Upper lobe of left lung (tissue), 6 donors: ENCODE results near the gene WDPCP. TPM values are rescaled to one million over a fixed set of nuclear protein-coding genes. Genes with fewer than 3 reads are reported as not detected.

Experiments
- ATAC-seq, 2 donors: fragments of 200-7000 bp; cut with Tn5 transposase; one replicate each; pipeline ENCODE4 v1.9.1; 2022; ENCODE audit warnings: mild to moderate bottlenecking in 2 of 2, moderate library complexity in 2 of 2; ENCODE audit not compliant: low FRiP score in 2 of 2
- DNase-seq, 2 donors: peaks; one replicate each; pipeline ENCODE4 v3.0.0-alpha.2; 2019 to 2020
- H3K27ac ChIP-seq, 4 donors: fragments of 200-600 bp; sonication (generic); one replicate each; pipeline ENCODE4 v1.5.1; 2016 to 2019
- H3K27me3 ChIP-seq, 4 donors: fragments of 200-600 bp; sonication (generic); one replicate each; pipeline ENCODE4 v1.5.1; 2017 to 2019
- H3K36me3 ChIP-seq, 4 donors: fragments of 200-600 bp; sonication (generic); one replicate each; pipeline ENCODE4 v1.5.1; 2016 to 2019
- H3K4me1 ChIP-seq, 4 donors: fragments of 200-600 bp; sonication (generic); one replicate each; pipeline ENCODE4 v1.5.1; 2018 to 2019
- H3K4me3 ChIP-seq, 4 donors: fragments of 200-600 bp; sonication (generic); one replicate each; pipeline ENCODE4 v1.5.1; 2017 to 2019; ENCODE audit warnings: mild to moderate bottlenecking in 2 of 4, moderate library complexity in 1 of 4
- H3K9me3 ChIP-seq, 4 donors: fragments of 200-600 bp; sonication (generic); one replicate each; pipeline ENCODE4 v1.5.1; 2018 to 2019
- CTCF ChIP-seq, 6 experiments: fragments of 450-650 bp in 4 of 6; fragments of 200-600 bp in 2 of 6; sonication (generic) in 2 of 6; IDR thresholded peaks; one replicate each; pipeline ENCODE4 v1.5.1; 2016 to 2019; ENCODE audit warnings: antibody characterized with exemption in 6 of 6
- EP300 ChIP-seq, 4 donors: sonication (generic); formaldehyde crosslinking; IDR thresholded peaks; one replicate each; pipeline ENCODE4 v1.5.1; 2017; ENCODE audit warnings: antibody characterized with exemption in 4 of 4, control low read depth in 2 of 4
- POLR2A ChIP-seq, 4 donors: fragments of 450-650 bp; IDR thresholded peaks; one replicate each; pipeline ENCODE4 v1.5.1; 2016 to 2017; ENCODE audit warnings: antibody characterized with exemption in 4 of 4, mild to moderate bottlenecking in 2 of 4
- POLR2AphosphoS5 ChIP-seq, 2 donors: sonication (generic); formaldehyde crosslinking; IDR thresholded peaks; one replicate each; pipeline ENCODE4 v1.5.1; 2017; ENCODE audit warnings: antibody characterized with exemption in 2 of 2
- WGBS, 2 donors: methylation state at CpG; one replicate each; pipeline ENCODE4 v1.1.5; 2017 to 2018; 5-methylcytosine and 5-hydroxymethylcytosine counted together
- total RNA-seq, 6 donors: library from RNA; depleted of rRNA in 4 of 6; stranded (reverse); fragments of >200 nt in 4 of 6; gene quantifications; one replicate each; pipeline versions ENCODE4 v1.1.0 to v1.2.1, GENCODE V29; 2016 to 2021
- donor health status: DM: no; HTN: no; CAD: no; lungs with moderate emphysema.
- donor health status: DM: no; HTN: yes; CAD: no; lungs with severe emphysema.

The WDPCP gene
- total RNA-seq, 6 donors from 2014 or later, result 9.3 to 20.8 (median 11.5) TPM

DNA sequence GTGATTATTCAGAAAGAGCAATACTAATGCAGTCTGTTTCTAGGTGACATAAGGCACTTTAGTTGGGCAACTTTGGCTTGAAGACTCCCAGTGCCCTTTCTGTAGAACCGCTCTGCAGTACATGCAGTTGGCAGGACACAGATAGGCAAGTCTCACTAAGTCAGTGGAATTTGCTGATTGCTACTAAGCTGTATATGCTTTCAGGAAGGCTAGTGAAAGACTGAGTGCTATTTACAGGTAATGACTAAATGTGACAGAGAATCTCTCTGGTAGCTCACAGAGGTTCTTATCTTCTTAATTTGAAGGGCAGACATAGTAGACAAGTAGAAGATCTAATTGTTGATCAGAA lies 243.0 kb downstream of the WDPCP start:
- Histone ChIP-seq H3K4me3 (no peak overlapping the region), H3K27me3 (no peaks in the 10 kb centered on the region), H3K36me3 (no peaks in the 10 kb centered on the region), H3K9me3 (peaks cover 0 to 21% (median 6%) of the 10 kb centered on the region in 4 donors), H3K4me1 (no peaks in the 10 kb centered on the region), H3K27ac (no peak overlapping the region)
- TF ChIP-seq POLR2A (IDR thresholded peaks at IDR 0.05) (no peak), EP300 (IDR thresholded peaks at IDR 0.05) (no peak), CTCF (IDR thresholded peaks at IDR 0.05) (no peak)
- 91 to 100% methylated on average over 1 of the region's 1 CpG for WGBS, 2 donors
- ATAC-seq (no peak), DNase-seq (no peak)

DNA sequence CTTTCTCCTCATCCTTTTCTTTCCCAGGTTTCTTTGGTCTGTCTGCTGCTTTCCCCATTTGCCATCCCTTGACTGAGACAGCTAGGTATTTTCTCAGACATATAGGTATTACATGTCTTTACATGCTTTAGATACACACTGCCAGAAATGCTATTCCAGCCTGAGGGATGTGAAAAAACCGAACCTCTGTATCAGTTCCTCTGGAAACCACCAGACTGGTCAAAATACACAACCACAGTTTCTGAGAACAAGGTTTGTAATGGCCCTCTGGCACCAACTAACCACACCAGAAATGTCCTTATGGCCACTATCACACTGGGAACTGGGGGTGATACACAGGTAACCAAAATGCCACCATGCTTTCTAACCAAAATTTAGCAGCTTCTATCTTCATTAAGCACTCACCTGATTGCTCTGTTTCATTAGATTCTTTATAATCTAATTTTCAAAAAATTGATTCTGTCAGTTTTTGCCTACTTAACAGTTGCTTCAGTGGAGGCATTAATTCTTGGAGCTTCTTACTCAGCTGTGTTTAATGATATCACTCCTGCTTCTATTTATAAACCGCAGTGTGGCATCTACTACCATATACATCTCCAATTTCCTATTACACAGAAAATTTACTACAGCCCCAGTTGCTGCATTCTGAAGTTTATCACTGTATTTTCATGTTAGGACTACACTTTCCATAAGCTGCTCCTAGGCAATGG lies 243.5 kb downstream of the WDPCP start:
- Histone ChIP-seq H3K9me3 (peaks cover 0 to 21% (median 6%) of the 10 kb centered on the region in 4 donors), H3K36me3 (no peaks in the 10 kb centered on the region), H3K27me3 (no peaks in the 10 kb centered on the region), H3K4me3 (no peak overlapping the region), H3K4me1 (no peaks in the 10 kb centered on the region), H3K27ac (no peak overlapping the region)
- DNase-seq (no peak), ATAC-seq (no peak)
- TF ChIP-seq POLR2A (IDR thresholded peaks at IDR 0.05) (no peak), CTCF (IDR thresholded peaks at IDR 0.05) (no peak), EP300 (IDR thresholded peaks at IDR 0.05) (no peak), POLR2AphosphoS5 (IDR thresholded peaks at IDR 0.05) (no peak)
- 94 to 96% methylated on average over 2 of the region's 2 CpGs for WGBS, 2 donors

DNA sequence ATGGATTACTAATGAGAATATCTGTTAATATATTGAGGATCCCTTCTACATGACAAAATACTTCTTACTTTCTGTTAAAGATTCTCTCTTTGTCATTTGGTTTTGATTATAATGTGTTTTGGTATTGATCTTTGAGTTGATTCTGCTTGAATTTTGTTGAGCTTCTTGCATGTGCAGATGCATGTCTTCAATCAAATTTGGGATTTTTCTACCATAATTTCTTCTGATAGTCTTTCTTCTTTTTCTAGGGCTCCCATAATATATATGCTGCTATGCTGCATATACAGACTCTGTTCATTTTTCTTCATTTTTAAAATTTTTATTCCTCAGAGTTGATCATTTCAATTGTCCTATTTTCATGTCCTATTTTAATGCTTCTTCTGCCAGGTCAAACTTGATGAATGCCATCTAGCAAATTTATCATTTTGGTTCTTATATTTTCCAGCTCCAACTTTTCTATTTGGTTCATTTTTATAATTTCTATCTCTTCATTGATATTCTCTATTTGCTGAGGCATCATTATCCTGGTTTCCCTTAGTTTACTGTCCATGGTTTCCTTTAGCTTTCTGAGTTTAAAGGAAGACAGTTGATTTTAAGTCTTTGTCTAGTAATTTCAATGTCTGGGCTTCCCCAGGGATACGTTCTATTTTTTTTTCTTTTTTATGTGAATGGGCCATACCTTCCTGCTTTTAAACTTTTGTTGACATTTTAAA lies 244.7 kb downstream of the WDPCP start:
- Histone ChIP-seq H3K9me3 (peaks cover 0 to 21% (median 6%) of the 10 kb centered on the region in 4 donors), H3K4me3 (no peak overlapping the region), H3K4me1 (no peaks in the 10 kb centered on the region), H3K27ac (no peak overlapping the region), H3K36me3 (no peaks in the 10 kb centered on the region), H3K27me3 (no peaks in the 10 kb centered on the region)
- DNase-seq (no peak), ATAC-seq (no peak)
- 96% methylated on average over 1 of the region's 1 CpG for WGBS, 2 donors
- TF ChIP-seq EP300 (IDR thresholded peaks at IDR 0.05) (no peak), CTCF (IDR thresholded peaks at IDR 0.05) (no peak), POLR2AphosphoS5 (IDR thresholded peaks at IDR 0.05) (no peak), POLR2A (IDR thresholded peaks at IDR 0.05) (no peak)

DNA sequence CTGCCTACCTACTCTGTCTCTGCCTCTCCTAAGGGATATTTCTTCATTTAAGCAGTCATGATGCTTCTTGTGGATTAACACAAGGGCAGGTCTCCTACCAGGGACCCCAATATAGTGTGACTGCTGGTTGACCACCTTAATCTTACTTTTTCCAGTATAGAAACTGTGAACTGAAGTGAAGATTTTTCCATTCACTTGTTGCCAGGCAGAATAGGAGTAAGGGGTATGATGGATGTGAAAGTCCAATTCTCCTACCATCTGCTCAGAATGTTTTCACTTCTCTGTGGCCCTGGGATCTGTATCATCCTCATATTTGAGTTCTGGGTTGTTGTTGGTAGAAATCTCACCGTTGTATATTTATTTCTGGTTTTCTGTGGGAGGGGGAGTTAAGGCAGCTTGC lies 247.8 kb downstream of the WDPCP start:
- Histone ChIP-seq H3K4me1 (no peaks in the 10 kb centered on the region), H3K27ac (no peak overlapping the region), H3K36me3 (no peaks in the 10 kb centered on the region), H3K4me3 (no peak overlapping the region), H3K9me3 (peaks cover 0 to 21% (median 6%) of the 10 kb centered on the region in 4 donors), H3K27me3 (no peaks in the 10 kb centered on the region)
- 88 to 93% methylated on average over 1 of the region's 1 CpG for WGBS, 2 donors
- DNase-seq (no peak), ATAC-seq (no peak)
- TF ChIP-seq POLR2AphosphoS5 (IDR thresholded peaks at IDR 0.05), result no peak
- TF ChIP-seq POLR2A (IDR thresholded peaks at IDR 0.05), result no peak
- TF ChIP-seq CTCF (IDR thresholded peaks at IDR 0.05), result no peak
- TF ChIP-seq EP300 (IDR thresholded peaks at IDR 0.05), result no peak
